HEK293 (cell line): ENCODE measurements around the gene MYH6.

Source experiments
- CTCF ChIA-PET: fragments of 350-600 bp; formaldehyde crosslinking; extraction: SDS; loops from one replicate; lab custom pipeline; 2021; ENCODE audit warnings: antibody characterized with exemption; lab: Yijun Ruan, JAX
- POLR2A ChIA-PET: fragments of 300-600 bp; formaldehyde crosslinking; extraction: SDS; loops from one replicate; lab custom pipeline; 2020; ENCODE audit warnings: antibody characterized with exemption, inconsistent platforms; lab: Yijun Ruan, JAX
- H3K27ac ChIP-seq: fragments of 200-500 bp; sonication (Bioruptor generic); 2 replicates; pipeline ENCODE4 v1.5.1; 2014; ENCODE audit warnings: low read depth, low read length, control low read depth, inconsistent platforms; ENCODE audit errors: extremely low read depth
- H3K36me3 ChIP-seq, 2 experiments: fragments of 200-500 bp in 1 of 2; sonication (Bioruptor generic) in 1 of 2; 1 replicate in 1 of 2; 2 replicates in 1 of 2; pipeline ENCODE4 v1.5.1; 2014 to 2017; ENCODE audit warnings: inconsistent platforms in 2 of 2, low read length in 2 of 2; ENCODE audit not compliant: control insufficient read depth in 2 of 2, insufficient read depth in 1 of 2
- H3K4me1 ChIP-seq: fragments of 200-500 bp; sonication (Bioruptor generic); 2 replicates; pipeline ENCODE4 v1.5.1; 2014; ENCODE audit warnings: mild to moderate bottlenecking, low read length, inconsistent platforms; ENCODE audit not compliant: control insufficient read depth, insufficient read depth
- H3K4me3 ChIP-seq: 2 replicates; pipeline ENCODE4 v1.5.1; 2011; ENCODE audit warnings: low read depth, mild to moderate bottlenecking, control low read depth, low read length, moderate library complexity
- H3K9me3 ChIP-seq: fragments of 200-500 bp; sonication (Bioruptor generic); 2 replicates; pipeline ENCODE4 v1.5.1; 2014; ENCODE audit warnings: low read depth, low read length, inconsistent platforms; ENCODE audit not compliant: control insufficient read depth, insufficient read depth
- KLF9 ChIP-seq: fragments of 450-650 bp; formaldehyde crosslinking; IDR thresholded peaks from 2 replicates; pipeline ENCODE4 v1.5.1; 2016; ENCODE audit warnings: missing biosample characterization, missing genetic modification characterization, low read depth
- SP3 ChIP-seq: fragments of 450-650 bp; formaldehyde crosslinking; IDR thresholded peaks from 2 replicates; pipeline ENCODE4 v1.5.1; 2016; ENCODE audit warnings: missing biosample characterization, missing genetic modification characterization
- ZNF10 ChIP-seq: fragments of 450-650 bp; formaldehyde crosslinking; IDR thresholded peaks from 2 replicates; pipeline ENCODE4 v1.5.1; 2017; ENCODE audit warnings: missing biosample characterization, missing genetic modification characterization
- ZNF138 ChIP-seq: fragments of 450-650 bp; formaldehyde crosslinking; IDR thresholded peaks from 2 replicates; pipeline ENCODE4 v1.5.1; 2016; ENCODE audit warnings: missing biosample characterization, missing genetic modification characterization, borderline replicate concordance
- ZNF174 ChIP-seq: fragments of 450-650 bp; formaldehyde crosslinking; IDR thresholded peaks from 2 replicates; pipeline ENCODE4 v1.5.0; 2017; ENCODE audit warnings: missing biosample characterization, mild to moderate bottlenecking, missing genetic modification characterization
- ZNF211 ChIP-seq: fragments of 450-650 bp; formaldehyde crosslinking; IDR thresholded peaks from 2 replicates; pipeline ENCODE4 v1.5.1; 2016; ENCODE audit warnings: low read depth, missing biosample characterization, missing genetic modification characterization
- ZNF221 ChIP-seq: fragments of 450-650 bp; formaldehyde crosslinking; IDR thresholded peaks from 2 replicates; pipeline ENCODE4 v1.5.1; 2017; ENCODE audit warnings: missing biosample characterization, missing genetic modification characterization, borderline replicate concordance
- ZNF548 ChIP-seq: fragments of 450-650 bp; formaldehyde crosslinking; IDR thresholded peaks from 2 replicates; pipeline ENCODE4 v1.5.1; 2016; ENCODE audit warnings: missing biosample characterization, missing genetic modification characterization
- ZNF549 ChIP-seq: fragments of 450-650 bp; IDR thresholded peaks from 2 replicates; pipeline ENCODE4 v1.5.1; 2018; ENCODE audit warnings: missing biosample characterization, missing genetic modification characterization, mild to moderate bottlenecking, inconsistent platforms, moderate library complexity
- ZNF600 ChIP-seq: fragments of 450-650 bp; formaldehyde crosslinking; IDR thresholded peaks from 2 replicates; pipeline ENCODE4 v1.5.1; 2016; ENCODE audit warnings: missing biosample characterization, missing genetic modification characterization
- ZNF701 ChIP-seq: fragments of 450-650 bp; formaldehyde crosslinking; IDR thresholded peaks from 2 replicates; pipeline ENCODE4 v1.5.1; 2016; ENCODE audit warnings: missing biosample characterization, missing genetic modification characterization
- ZNF776 ChIP-seq: fragments of 450-650 bp; formaldehyde crosslinking; IDR thresholded peaks from 2 replicates; pipeline ENCODE4 v1.5.0; 2017; ENCODE audit warnings: missing biosample characterization, missing genetic modification characterization, borderline replicate concordance
- ZNF843 ChIP-seq: fragments of 450-650 bp; formaldehyde crosslinking; IDR thresholded peaks from 2 replicates; pipeline ENCODE4 v1.5.1; 2016; ENCODE audit warnings: missing biosample characterization, missing genetic modification characterization
- TF ChIP-seq, protein P1 (sequence below): fragments of 450-650 bp; formaldehyde crosslinking; IDR thresholded peaks from 2 replicates; pipeline ENCODE4 v1.5.1; 2017; ENCODE audit warnings: missing biosample characterization, missing genetic modification characterization
- TF ChIP-seq, protein P2 (sequence below): fragments of 450-650 bp; formaldehyde crosslinking; optimal IDR thresholded peaks from 2 replicates; pipeline ENCODE3; 2016; ENCODE audit warnings: missing biosample characterization, mild to moderate bottlenecking, missing genetic modification characterization
- TF ChIP-seq, protein P3 (sequence below): fragments of 450-650 bp; formaldehyde crosslinking; IDR thresholded peaks from 2 replicates; pipeline ENCODE4 v1.5.1; 2016; ENCODE audit warnings: missing biosample characterization, missing genetic modification characterization
- TF ChIP-seq, protein P4 (sequence below): fragments of 450-650 bp; formaldehyde crosslinking; IDR thresholded peaks from 2 replicates; pipeline ENCODE4 v1.5.1; 2016; ENCODE audit warnings: missing biosample characterization, missing genetic modification characterization

Gene MYH6

DNA sequence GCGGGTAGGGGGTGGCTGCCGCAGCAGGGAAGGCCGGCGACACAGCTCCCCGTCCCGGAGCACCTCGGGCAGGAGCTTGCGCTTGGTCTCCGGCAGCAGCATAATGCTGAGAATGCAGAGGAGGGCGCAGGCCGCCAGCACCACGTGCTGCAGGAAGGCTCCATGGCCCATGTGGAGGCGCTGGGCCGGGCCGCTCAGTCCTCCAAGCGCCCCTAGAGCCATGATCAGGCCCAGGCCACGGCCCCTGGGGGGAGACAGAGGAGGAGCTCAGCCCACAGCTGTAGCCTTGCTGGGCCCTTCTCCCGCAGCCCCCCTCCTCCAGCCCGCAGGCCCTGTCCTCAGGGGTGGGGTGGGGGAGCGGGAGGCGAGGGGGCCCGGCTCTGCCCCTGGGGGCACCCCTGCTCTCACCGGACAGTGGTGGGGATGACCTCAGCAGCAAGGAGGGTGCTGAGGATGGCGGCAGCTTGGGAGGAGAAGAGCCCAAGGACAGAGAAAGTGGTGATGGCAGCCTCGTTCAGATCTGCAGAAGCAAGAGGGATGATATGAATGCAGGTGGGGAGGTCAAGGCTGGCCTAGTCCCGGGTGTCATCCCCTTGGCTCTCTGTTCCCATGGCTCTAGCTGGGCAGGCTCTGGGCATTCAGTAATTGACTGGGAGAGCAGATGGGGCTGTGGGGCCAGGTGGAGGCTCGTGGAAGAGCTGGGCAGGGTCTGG is 61.2 kb downstream of the MYH6 start:
- ChIA-PET CTCF (interaction anchor here (1.5 kb wide), 1 partner anchor 19 kb away, joined by 9 read pairs; no protein-coding TSS in a partner anchor), POLR2A (no interaction called here)
- TF ChIP-seq ZNF701: no peak
- TF ChIP-seq ZNF174 (tag by site-specific recombination): no peak
- no peak for TF ChIP-seq ZNF138 (tag by site-specific recombination)
- no peak for TF ChIP-seq ZNF548 (tag by site-specific recombination)
- TF ChIP-seq, protein P1, sequence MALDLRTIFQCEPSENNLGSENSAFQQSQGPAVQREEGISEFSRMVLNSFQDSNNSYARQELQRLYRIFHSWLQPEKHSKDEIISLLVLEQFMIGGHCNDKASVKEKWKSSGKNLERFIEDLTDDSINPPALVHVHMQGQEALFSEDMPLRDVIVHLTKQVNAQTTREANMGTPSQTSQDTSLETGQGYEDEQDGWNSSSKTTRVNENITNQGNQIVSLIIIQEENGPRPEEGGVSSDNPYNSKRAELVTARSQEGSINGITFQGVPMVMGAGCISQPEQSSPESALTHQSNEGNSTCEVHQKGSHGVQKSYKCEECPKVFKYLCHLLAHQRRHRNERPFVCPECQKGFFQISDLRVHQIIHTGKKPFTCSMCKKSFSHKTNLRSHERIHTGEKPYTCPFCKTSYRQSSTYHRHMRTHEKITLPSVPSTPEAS (tag by site-specific recombination): no peak
- TF ChIP-seq ZNF776: no peak
- no peak for TF ChIP-seq SP3 (tag by site-specific recombination)
- no peak for TF ChIP-seq ZNF221 (tag by site-specific recombination)
- TF ChIP-seq ZNF549 (tag by site-specific recombination): no peak
- TF ChIP-seq, protein P2, sequence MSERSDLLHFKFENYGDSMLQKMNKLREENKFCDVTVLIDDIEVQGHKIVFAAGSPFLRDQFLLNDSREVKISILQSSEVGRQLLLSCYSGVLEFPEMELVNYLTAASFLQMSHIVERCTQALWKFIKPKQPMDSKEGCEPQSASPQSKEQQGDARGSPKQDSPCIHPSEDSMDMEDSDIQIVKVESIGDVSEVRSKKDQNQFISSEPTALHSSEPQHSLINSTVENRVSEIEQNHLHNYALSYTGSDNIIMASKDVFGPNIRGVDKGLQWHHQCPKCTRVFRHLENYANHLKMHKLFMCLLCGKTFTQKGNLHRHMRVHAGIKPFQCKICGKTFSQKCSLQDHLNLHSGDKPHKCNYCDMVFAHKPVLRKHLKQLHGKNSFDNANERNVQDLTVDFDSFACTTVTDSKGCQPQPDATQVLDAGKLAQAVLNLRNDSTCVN: no peak
- no peak for TF ChIP-seq ZNF10 (tag by site-specific recombination)
- TF ChIP-seq KLF9 (tag by site-specific recombination): no peak
- no peak for TF ChIP-seq ZNF600 (tag by site-specific recombination)
- TF ChIP-seq, protein P3, sequence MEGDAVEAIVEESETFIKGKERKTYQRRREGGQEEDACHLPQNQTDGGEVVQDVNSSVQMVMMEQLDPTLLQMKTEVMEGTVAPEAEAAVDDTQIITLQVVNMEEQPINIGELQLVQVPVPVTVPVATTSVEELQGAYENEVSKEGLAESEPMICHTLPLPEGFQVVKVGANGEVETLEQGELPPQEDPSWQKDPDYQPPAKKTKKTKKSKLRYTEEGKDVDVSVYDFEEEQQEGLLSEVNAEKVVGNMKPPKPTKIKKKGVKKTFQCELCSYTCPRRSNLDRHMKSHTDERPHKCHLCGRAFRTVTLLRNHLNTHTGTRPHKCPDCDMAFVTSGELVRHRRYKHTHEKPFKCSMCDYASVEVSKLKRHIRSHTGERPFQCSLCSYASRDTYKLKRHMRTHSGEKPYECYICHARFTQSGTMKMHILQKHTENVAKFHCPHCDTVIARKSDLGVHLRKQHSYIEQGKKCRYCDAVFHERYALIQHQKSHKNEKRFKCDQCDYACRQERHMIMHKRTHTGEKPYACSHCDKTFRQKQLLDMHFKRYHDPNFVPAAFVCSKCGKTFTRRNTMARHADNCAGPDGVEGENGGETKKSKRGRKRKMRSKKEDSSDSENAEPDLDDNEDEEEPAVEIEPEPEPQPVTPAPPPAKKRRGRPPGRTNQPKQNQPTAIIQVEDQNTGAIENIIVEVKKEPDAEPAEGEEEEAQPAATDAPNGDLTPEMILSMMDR (tag by site-specific recombination): no peak
- no peak for TF ChIP-seq ZNF843 (tag by site-specific recombination)

DNA sequence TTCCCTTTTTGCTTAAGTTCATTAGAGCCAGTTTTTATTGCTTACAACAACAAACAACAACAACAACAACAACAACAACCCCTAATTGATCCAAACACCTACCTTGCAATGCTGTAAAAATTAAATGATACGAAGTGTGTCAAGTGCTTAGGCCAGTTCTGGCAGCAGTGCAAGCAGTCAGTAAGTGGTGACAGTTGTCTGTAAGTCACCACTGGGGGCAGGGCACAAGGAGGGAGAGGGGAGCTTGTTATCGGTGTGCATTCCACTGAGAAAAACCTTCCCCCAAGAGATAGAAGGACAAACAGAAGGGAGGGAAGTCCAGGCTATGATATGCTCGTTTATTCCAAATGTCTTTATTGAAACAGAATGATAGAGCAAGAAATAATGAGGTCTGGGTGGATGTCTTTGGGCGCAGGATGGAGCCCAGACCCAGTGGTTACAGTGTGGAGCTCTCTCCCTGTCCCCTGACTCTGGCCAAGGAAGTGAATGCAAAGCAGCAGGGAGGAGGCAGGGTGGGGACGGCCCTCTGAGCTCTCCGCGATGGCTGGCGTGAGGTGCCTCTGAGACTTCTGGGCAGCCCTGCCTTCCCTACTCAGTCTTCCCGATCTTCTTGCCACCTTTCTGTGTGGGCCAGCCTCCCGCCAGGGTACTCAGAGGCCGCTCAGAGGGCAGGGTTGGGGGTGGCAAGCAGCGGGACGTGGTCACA is 61.9 kb downstream of the MYH6 start:
- ChIA-PET CTCF (interaction anchor here (0.6 to 1.5 kb wide), 5 partner anchors 8 to 569 kb away, joined by 3 to 9 read pairs (median 4); no protein-coding TSS in a partner anchor), POLR2A (interaction anchor here (0.5 kb wide), 1 partner anchor 25 kb away, joined by 5 read pairs; no protein-coding TSS in a partner anchor)

More for the DNA sequence above, 61.2 kb downstream of the MYH6 start:
- Histone ChIP-seq H3K27ac (no peak overlapping the region), H3K36me3 (no peaks in the 10 kb centered on the region), H3K4me1 (no peaks in the 10 kb centered on the region), H3K4me3 (no peak overlapping the region), H3K9me3 (no peaks in the 10 kb centered on the region)

More for the DNA sequence above, 61.9 kb downstream of the MYH6 start:
- Histone ChIP-seq H3K4me3 (no peak overlapping the region), H3K9me3 (no peaks in the 10 kb centered on the region), H3K27ac (no peak overlapping the region), H3K4me1 (no peaks in the 10 kb centered on the region), H3K36me3 (no peaks in the 10 kb centered on the region)
- TF ChIP-seq, protein P4, sequence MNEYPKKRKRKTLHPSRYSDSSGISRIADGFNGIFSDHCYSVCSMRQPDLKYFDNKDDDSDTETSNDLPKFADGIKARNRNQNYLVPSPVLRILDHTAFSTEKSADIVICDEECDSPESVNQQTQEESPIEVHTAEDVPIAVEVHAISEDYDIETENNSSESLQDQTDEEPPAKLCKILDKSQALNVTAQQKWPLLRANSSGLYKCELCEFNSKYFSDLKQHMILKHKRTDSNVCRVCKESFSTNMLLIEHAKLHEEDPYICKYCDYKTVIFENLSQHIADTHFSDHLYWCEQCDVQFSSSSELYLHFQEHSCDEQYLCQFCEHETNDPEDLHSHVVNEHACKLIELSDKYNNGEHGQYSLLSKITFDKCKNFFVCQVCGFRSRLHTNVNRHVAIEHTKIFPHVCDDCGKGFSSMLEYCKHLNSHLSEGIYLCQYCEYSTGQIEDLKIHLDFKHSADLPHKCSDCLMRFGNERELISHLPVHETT (tag by site-specific recombination): no peak
- TF ChIP-seq, protein P3 (tag by site-specific recombination): 0 out of 2 replicates have a peak, but pooled peaks have one; percentile 26
- no peak for TF ChIP-seq ZNF211 (tag by site-specific recombination)
